Measurements from ENCODE around the gene PLCL1.

GRCh38 chr2:198042189-198042588 is 237.8 kb downstream of the PLCL1 start:
- TF ChIP-seq CTCF (IDR thresholded peaks at IDR 0.05) (no peak), POLR2A (IDR thresholded peaks at IDR 0.05) (no peak), EP300 (IDR thresholded peaks at IDR 0.05) (no peak)
